H9 (cell line): ENCODE measurements around the gene SPC24. TPM values are rescaled to one million over a fixed set of nuclear protein-coding genes. Genes with fewer than 3 reads are reported as not detected.

Experiments
- DNase-seq: peaks from one replicate; pipeline ENCODE4 v3.0.0-alpha.2; 2017
- H2AFZ ChIP-seq: one replicate; pipeline ENCODE4 v1.6.1; 2013; ENCODE audit warnings: mild to moderate bottlenecking, low read length, control low read depth, moderate library complexity
- H2AK5ac ChIP-seq: 2 replicates; pipeline ENCODE4 v1.6.1; 2013; ENCODE audit warnings: low read length, control low read depth, mixed read lengths; ENCODE audit not compliant: insufficient read length
- H2BK120ac ChIP-seq: one replicate; pipeline ENCODE4 v1.6.1; 2013; ENCODE audit warnings: low read depth, mild to moderate bottlenecking, low read length, control low read depth, inconsistent platforms; ENCODE audit not compliant: poor library complexity, severe bottlenecking
- H2BK12ac ChIP-seq: 2 replicates; pipeline ENCODE4 v1.6.1; 2013; ENCODE audit warnings: low read length, control low read depth, mixed read lengths, low read depth; ENCODE audit not compliant: insufficient read length
- H2BK15ac ChIP-seq: 2 replicates; pipeline ENCODE4 v1.6.1; 2013; ENCODE audit warnings: low read depth, low read length, control low read depth
- H2BK20ac ChIP-seq: one replicate; pipeline ENCODE4 v1.6.1; 2013; ENCODE audit warnings: low read depth, mild to moderate bottlenecking, low read length, control low read depth, inconsistent platforms; ENCODE audit not compliant: poor library complexity, severe bottlenecking
- H2BK5ac ChIP-seq: 2 replicates; pipeline ENCODE4 v1.6.1; 2013; ENCODE audit warnings: low read length, control low read depth, mixed read lengths; ENCODE audit not compliant: insufficient read length
- H3K14ac ChIP-seq: 2 replicates; pipeline ENCODE4 v1.6.1; 2013; ENCODE audit warnings: low read length, control low read depth; ENCODE audit not compliant: insufficient read depth
- H3K18ac ChIP-seq: 2 replicates; pipeline ENCODE4 v1.6.1; 2013; ENCODE audit warnings: low read depth, mild to moderate bottlenecking, mixed read lengths, low read length, control low read depth; ENCODE audit not compliant: insufficient read length
- H3K23ac ChIP-seq: 2 replicates; pipeline ENCODE4 v1.6.1; 2013; ENCODE audit warnings: low read length, control low read depth, mixed read lengths, low read depth; ENCODE audit not compliant: insufficient read length
- H3K23me2 ChIP-seq: 2 replicates; pipeline ENCODE4 v1.6.1; 2013; ENCODE audit warnings: low read depth, mild to moderate bottlenecking, mixed read lengths, low read length, control low read depth; ENCODE audit not compliant: insufficient read length, poor library complexity, severe bottlenecking
- H3K27ac ChIP-seq: 2 replicates; pipeline ENCODE4 v1.5.1; 2013; ENCODE audit warnings: low read length, control low read depth, mixed read lengths, low read depth; ENCODE audit not compliant: insufficient read length
- H3K27me3 ChIP-seq: 2 replicates; pipeline ENCODE4 v1.6.1; 2013; ENCODE audit warnings: low read length, control low read depth, inconsistent platforms; ENCODE audit not compliant: insufficient read depth
- H3K4ac ChIP-seq: 2 replicates; pipeline ENCODE4 v1.6.1; 2013; ENCODE audit warnings: low read depth, mild to moderate bottlenecking, control low read depth, inconsistent platforms, low read length, moderate library complexity
- H3K4me1 ChIP-seq: 2 replicates; pipeline ENCODE4 v1.6.1; 2013; ENCODE audit warnings: low read length, control low read depth, inconsistent platforms; ENCODE audit not compliant: insufficient read depth
- H3K4me2 ChIP-seq: 2 replicates; pipeline ENCODE4 v1.6.1; 2013; ENCODE audit warnings: low read length, control low read depth, mixed read lengths; ENCODE audit not compliant: insufficient read length, insufficient read depth
- H3K56ac ChIP-seq: 2 replicates; pipeline ENCODE4 v1.6.1; 2013; ENCODE audit warnings: low read depth, mild to moderate bottlenecking, mixed read lengths, low read length, control low read depth; ENCODE audit not compliant: insufficient read length
- H3K79me1 ChIP-seq: 2 replicates; pipeline ENCODE4 v1.6.1; 2013; ENCODE audit warnings: low read depth, mild to moderate bottlenecking, moderate library complexity, low read length, control low read depth, inconsistent platforms; ENCODE audit not compliant: insufficient read depth, poor library complexity, severe bottlenecking
- H3K79me2 ChIP-seq: 2 replicates; pipeline ENCODE4 v1.6.1; 2013; ENCODE audit warnings: low read length, control low read depth, inconsistent platforms; ENCODE audit not compliant: insufficient read depth
- H3K9ac ChIP-seq: 2 replicates; pipeline ENCODE4 v1.6.1; 2013; ENCODE audit warnings: low read length, control low read depth, mixed read lengths; ENCODE audit not compliant: insufficient read length; ENCODE audit errors: extremely low read depth
- H3K9me3 ChIP-seq: one replicate; pipeline ENCODE4 v1.6.1; 2013; ENCODE audit warnings: low read depth, low read length, inconsistent platforms; ENCODE audit not compliant: control insufficient read depth
- H3T11ph ChIP-seq: one replicate; pipeline ENCODE4 v1.6.1; 2013; ENCODE audit warnings: mild to moderate bottlenecking, low read length, control low read depth, inconsistent platforms
- H4K20me1 ChIP-seq: one replicate; pipeline ENCODE4 v1.6.1; 2013; ENCODE audit not compliant: control insufficient read depth, insufficient read length, insufficient read depth
- H4K5ac ChIP-seq: 2 replicates; pipeline ENCODE4 v1.6.1; 2013; ENCODE audit warnings: low read depth, mild to moderate bottlenecking, mixed read lengths, low read length, control low read depth; ENCODE audit not compliant: insufficient read length
- H4K8ac ChIP-seq: replicated peaks from 2 replicates; pipeline ENCODE4 v1.6.1; 2013; ENCODE audit warnings: low read length, control low read depth, mixed read lengths, low read depth; ENCODE audit not compliant: insufficient read length
- H4K91ac ChIP-seq: 2 replicates; pipeline ENCODE4 v1.6.1; 2013; ENCODE audit warnings: low read depth, mild to moderate bottlenecking, moderate library complexity, mixed read lengths, low read length, control low read depth; ENCODE audit not compliant: insufficient read length
- H3K27ac Mint-ChIP-seq, 3 experiments: 2 replicates in 2 of 3; 3 replicates in 1 of 3; pipeline ENCODE4 v1.8.0; 2020 to 2021; ENCODE audit warnings: mixed read lengths in 3 of 3, mild to moderate bottlenecking in 1 of 3, moderate library complexity in 1 of 3
- H3K27me3 Mint-ChIP-seq: 2 replicates; pipeline ENCODE4 v1.8.0; 2021; ENCODE audit warnings: low read depth, mild to moderate bottlenecking, moderate library complexity, mixed read lengths
- H3K36me3 Mint-ChIP-seq, 3 experiments: 2 replicates in 2 of 3; 3 replicates in 1 of 3; pipeline ENCODE4 v1.8.0; 2020 to 2021; ENCODE audit warnings: low read depth in 3 of 3, mixed read lengths in 3 of 3; ENCODE audit not compliant: insufficient read depth in 1 of 3
- H3K4me1 Mint-ChIP-seq, 2 experiments: 2 replicates each; pipeline ENCODE4 v1.8.0; 2020; ENCODE audit warnings: mixed read lengths in 2 of 2
- H3K4me3 Mint-ChIP-seq, 2 experiments: 2 replicates in 1 of 2; 3 replicates in 1 of 2; pipeline ENCODE4 v1.8.0; 2020 to 2021; ENCODE audit warnings: mild to moderate bottlenecking in 2 of 2, mixed read lengths in 2 of 2, moderate library complexity in 1 of 2
- H3K9me3 Mint-ChIP-seq, 2 experiments: 2 replicates in 1 of 2; 3 replicates in 1 of 2; pipeline ENCODE4 v1.8.0; 2020; ENCODE audit warnings: mild to moderate bottlenecking in 2 of 2, mixed read lengths in 2 of 2, moderate library complexity in 1 of 2
- WGBS: extraction: QIAGEN DNeasy Blood & Tissue Kit; methylation state at CpG from one replicate; pipeline ENCODE4 v1.1.7; 2013; ENCODE audit warnings: missing lambda C conversion rate, low lambda C conversion rate, mixed read lengths; ENCODE audit not compliant: insufficient read length; ENCODE audit errors: extremely low coverage; 5-methylcytosine and 5-hydroxymethylcytosine counted together
- total RNA-seq: library from RNA; stranded (reverse); gene quantifications from 2 replicates; pipeline ENCODE4 v1.2.1, GENCODE V29; 2021
- TF ChIP-seq, protein P1 (sequence below): fragments of 200-600 bp; sonication (generic); conservative IDR thresholded peaks from 3 replicates; pipeline ENCODE4 v1.8.0; 2021; ENCODE audit warnings: antibody characterized with exemption, mild to moderate bottlenecking

Gene SPC24
- total RNA-seq, 1 experiment from 2014 or later, result 51.5 TPM

DNA sequence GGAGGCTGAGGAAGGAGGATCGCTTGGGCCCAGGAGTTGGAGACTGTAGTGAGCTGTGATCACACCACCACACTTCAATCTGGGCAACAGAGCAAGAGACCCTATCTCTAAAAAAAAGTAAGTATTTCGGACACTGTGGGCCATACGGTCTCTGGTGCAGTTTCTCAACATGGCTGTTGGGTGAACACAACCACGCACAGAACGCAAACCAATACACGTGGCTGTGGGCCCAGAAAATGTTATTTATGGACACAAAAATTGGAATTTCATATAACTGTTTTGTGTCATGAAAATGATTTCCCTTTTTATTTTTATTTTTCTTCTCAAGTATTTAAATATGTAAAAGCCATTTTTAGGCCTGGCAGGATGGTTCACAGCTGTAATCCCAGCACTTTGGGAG is 46.8 kb downstream of the SPC24 start:
- Histone ChIP-seq H3K9ac (no peak overlapping the region), H2BK5ac (no peak overlapping the region), H3K23me2 (peaks cover 4% of the 10 kb centered on the region), H4K91ac (no peak overlapping the region), H3K79me1 (no peaks in the 10 kb centered on the region), H3K27ac (no peak overlapping the region), H4K5ac (no peak overlapping the region), H3K4me1 (no peaks in the 10 kb centered on the region), H2AFZ (no peak overlapping the region), H2BK15ac (no peak overlapping the region), H3K79me2 (peaks cover 2% of the 10 kb centered on the region; the same call in 1 of the 2 replicates), H3K9me3 (no peaks in the 10 kb centered on the region), H3K14ac (no peak overlapping the region), H3K18ac (no peak overlapping the region), H3K4me2 (no peak overlapping the region), H3K56ac (no peak overlapping the region), H4K8ac (no peak overlapping the region), H2BK120ac (no peak overlapping the region), H3K23ac (no peak overlapping the region), H2BK20ac (no peak overlapping the region), H3K4ac (no peak overlapping the region), H3T11ph (no peak overlapping the region), H2BK12ac (no peak overlapping the region), H2AK5ac (no peak overlapping the region), H3K27me3 (no peaks in the 10 kb centered on the region), H4K20me1 (peaks cover 5% of the 10 kb centered on the region)
- H3K4me3 Mint-ChIP-seq, result no peak overlapping the region
- WGBS, result no CpG with 5 or more reads among the region's 6 CpGs
- TF ChIP-seq, protein P1, sequence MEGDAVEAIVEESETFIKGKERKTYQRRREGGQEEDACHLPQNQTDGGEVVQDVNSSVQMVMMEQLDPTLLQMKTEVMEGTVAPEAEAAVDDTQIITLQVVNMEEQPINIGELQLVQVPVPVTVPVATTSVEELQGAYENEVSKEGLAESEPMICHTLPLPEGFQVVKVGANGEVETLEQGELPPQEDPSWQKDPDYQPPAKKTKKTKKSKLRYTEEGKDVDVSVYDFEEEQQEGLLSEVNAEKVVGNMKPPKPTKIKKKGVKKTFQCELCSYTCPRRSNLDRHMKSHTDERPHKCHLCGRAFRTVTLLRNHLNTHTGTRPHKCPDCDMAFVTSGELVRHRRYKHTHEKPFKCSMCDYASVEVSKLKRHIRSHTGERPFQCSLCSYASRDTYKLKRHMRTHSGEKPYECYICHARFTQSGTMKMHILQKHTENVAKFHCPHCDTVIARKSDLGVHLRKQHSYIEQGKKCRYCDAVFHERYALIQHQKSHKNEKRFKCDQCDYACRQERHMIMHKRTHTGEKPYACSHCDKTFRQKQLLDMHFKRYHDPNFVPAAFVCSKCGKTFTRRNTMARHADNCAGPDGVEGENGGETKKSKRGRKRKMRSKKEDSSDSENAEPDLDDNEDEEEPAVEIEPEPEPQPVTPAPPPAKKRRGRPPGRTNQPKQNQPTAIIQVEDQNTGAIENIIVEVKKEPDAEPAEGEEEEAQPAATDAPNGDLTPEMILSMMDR, result no peak
- no peak overlapping the region for H3K27ac Mint-ChIP-seq
- H3K9me3 Mint-ChIP-seq, result no peaks in the 10 kb centered on the region
- no peak for DNase-seq
- no peaks in the 10 kb centered on the region for H3K27me3 Mint-ChIP-seq
- no peaks in the 10 kb centered on the region for H3K4me1 Mint-ChIP-seq
- peaks cover 67 to 96% (median 94%) of the 10 kb centered on the region in 3 experiments for H3K36me3 Mint-ChIP-seq
